Measurements from ENCODE around the gene CNGA3. TPM values are rescaled to one million over a fixed set of nuclear protein-coding genes. Genes with fewer than 3 reads are reported as not detected.
"Not testable (repeated sequence)": the region's sequence is repeated elsewhere in the genome, so short reads cannot be mapped to it uniquely, and the experiment has no call there.

The CNGA3 gene
- not detected for polyA plus RNA-seq (ENCODE audit: insufficient read length in 4 of 4)

DNA sequence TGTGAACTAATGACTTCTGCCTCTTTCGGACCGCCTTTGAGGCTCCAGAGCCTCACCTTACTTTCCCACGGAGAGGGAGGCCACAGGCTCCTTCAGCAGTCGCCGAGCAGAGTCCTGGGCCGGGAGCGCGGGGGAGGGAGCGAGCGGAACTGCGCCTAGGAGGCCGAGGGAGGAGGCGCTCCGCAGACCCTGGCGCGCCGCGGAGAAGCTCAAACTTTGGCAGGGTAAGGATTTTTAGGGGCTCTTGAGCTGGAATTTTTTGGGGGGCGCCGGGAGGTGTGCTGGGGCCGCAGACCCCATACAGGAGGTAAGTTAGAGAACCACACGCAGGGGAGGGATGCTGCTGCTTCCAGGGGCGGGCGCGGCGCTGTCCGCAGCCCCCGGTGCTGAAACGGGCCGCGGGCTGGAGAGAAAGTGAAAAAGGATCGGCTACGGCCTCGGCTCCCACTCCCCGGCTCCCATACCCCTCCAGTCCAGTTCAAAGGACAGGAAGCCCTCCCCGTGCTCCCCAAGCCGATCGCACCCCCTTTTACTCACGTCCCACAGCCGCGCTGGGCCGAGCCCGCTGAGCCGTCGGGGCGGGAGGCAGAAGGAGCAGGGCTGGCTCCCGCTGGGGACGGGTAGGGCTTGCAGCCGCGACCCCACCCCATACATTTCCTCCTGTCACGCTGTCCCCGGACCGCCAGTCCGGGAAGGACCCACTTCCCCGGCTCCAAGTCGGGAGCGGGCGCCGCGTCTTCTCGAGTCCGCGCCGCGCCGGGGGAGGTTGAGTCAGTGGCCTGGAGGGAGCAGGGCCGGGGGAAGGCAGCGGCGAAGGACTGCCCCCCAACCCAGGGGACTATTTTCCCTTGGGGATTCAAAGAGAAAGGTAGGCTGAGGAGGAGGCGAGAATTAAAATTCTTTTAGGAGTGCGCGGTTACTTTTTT, at the start of gene CNGA3:
Gene CNGA3 (plus strand): TSS at position 146 of the 926 bp plus-strand sequence. CDS start 23,520 bp downstream, outside the sequence.
- peak; percentile 8 to 45 (median 24) for DNase-seq (ENCODE audit: low read depth in 4 of 4, low spot score in 3 of 4)

DNA sequence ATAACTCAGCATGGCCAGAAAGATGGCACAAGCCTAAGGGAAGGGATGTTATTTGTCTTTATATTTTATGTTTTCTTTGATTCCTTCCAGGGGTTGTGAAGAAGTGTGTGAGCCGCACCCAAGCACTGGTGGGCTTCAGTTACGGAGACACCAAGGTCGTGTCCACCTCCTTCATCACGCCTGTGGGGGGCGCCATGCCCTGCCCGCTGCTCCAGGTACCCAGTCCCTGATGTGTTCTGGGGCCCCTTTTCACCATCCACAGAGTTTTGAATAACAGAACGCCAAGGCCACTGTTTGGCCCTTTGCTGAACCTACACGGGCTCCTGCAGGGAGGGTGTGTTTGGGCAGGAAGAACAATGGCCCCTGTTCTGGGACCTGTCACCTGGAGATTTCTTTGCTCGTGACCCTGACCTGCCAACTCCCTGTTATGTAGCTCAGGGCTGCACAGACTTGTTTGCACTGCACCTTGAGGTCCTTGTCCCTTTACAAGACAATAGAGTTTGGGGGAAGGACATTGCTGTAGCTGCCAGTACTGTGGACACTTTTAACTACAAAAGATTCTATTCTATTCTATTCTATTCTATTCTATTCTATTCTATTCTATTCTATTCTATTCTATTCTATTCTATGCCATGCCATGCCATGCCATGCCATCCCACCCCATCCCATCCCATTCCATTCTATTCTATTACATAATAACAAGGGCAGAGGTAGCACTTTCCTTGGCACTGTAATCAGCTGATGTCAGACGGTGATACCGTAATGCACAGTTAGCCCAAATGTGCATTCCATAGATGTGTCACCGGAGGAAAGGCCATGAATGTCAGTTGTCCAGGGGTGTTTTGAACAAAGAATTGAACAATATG, 48.2 kb upstream of the CNGA3 start:
- DNase-seq (ENCODE audit: low read depth in 4 of 4, low spot score in 3 of 4) = no peak

DNA sequence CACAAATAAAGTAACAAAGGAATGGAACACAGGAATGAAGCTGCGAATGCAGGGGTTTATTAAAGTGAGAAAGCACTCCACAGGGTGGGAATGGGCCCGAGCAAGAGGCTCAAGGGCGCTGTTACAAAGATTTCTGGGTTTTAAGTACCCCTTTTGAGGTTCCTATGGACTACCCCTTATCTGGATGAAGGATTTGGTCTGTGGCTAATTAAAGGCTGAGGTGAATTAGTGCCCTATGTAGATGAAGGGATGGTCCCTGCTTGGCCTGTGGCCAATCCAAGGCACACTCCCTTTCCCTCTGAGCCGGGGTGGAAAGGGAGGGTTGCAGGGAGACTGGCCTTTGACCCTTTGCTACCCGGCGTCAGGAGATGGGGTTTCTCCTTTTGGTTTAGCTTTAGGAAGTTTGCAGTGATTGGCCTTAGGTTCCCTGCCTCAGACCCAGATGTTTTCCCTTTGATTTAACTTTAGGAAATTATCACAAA, 47.5 kb upstream of the CNGA3 start:
- no peak for DNase-seq (ENCODE audit: low read depth in 4 of 4, low spot score in 3 of 4)

DNA sequence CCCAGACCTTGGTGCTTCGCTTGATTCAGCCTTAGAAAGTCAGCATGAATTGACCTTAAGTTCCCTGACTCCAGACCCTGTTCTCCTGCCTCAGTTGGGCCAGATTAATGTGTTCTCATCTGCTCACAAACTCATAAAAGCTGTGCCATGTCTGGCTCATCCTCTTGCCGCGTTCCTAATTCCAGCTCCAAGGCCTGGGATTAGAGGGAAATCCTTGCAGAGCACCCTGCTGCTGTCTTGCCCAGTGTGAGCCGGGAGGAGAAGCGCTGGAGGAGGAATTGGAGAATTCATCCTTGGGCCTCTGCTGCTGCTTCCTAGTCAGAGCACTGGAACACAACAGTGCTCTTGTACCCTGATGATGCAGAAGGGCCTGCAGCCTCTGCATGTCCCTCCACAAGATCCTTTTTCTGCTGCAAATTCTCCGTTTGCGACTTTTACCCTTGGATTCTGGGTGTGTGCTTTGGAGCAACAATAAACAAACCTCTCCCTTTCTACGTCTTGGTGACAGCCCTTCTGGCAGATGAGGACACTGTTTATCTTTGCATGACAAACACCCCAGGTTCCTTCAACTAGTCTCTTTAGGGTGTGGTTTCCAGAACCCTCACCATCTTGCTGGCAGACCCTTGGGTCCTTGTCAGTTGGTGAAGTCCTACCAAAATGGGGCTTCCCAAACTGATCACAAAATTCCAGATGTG, 46.9 kb upstream of the CNGA3 start:
- no peak for DNase-seq (ENCODE audit: low read depth in 4 of 4, low spot score in 3 of 4)

DNA sequence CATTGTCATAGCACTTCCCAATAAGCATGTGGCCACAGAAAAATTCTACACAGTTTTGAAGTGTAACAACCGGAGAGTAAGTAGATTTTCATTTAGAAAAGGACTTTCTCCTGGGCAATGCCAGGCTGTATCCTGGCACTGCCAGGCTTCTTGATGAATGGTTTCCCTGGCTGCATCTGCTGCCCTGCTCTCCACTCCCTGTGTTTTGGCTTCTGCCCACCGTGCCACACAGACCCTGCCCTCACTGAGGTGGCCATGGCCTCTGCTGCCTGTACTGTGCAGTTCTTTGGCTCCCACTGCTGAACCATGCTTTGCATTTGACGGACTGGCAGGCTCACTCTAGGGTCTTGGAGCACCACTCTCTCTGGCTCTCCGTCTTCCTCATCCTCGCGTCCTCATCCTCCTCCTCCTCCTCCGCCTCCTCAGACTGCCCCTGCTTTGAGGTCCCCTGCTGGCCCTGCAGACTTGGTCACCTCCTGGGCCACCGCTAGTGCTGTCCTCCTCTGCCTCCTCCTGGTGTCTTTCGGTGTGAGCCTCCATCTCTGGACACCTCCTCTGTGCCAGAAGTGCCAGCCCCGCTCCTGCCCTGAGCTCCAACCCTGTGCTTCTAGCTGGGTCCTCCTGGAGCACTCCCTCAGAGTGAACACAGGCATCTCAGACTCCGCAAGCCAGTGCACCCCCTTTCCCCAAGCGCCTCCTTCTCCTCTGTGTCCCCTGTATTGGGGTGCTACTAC, 45.9 kb upstream of the CNGA3 start:
- DNase-seq (ENCODE audit: low read depth in 4 of 4, low spot score in 3 of 4) = no peak

DNA sequence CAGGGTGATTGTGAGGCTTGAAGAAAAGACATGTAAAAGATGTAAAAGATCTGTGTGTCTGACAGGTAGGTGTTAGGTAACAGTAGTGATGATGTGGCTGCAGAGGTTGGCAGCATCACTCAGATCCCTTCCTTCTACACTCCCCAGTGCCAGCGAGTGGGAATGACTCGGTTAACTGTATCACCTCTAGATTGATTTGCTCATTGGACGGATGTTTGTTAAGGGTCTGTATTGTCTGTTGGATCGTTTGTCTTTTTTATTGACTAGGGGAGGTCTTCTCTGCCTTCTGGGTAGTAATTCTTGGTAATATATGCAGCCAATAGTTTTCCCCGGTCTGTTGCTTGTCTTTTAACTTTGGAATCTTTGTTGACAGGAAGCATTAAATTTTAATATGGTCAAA, 44.8 kb upstream of the CNGA3 start:
- DNase-seq (ENCODE audit: low read depth in 4 of 4, low spot score in 3 of 4) = no peak

DNA sequence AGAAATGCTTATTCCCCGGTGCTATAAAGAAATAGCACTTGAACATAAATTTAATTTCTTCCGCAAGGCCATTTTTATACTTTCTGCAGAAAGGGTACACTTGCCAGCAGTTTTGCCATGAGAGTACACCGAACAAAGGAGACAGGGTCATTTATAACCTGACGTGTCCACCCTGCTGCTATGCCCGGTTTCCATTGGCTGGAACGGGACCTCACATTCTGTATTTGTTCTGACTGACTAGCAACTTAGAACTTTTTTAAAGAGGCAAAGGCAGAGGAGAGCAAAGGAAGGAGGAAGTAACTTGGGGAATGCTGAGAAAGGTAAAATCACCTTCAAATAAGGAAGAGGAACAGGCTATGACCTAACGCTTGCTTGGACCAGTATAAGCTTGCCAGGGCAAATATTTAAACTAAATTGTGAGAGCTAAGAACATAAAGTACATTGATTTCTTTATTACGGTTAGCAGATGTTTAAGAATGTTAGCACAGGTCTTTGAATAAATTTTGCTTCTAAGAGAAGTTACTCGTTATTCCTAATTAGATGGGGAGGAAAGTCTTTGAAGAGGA, 39.0 kb upstream of the CNGA3 start:
- DNase-seq (ENCODE audit: low read depth in 4 of 4, low spot score in 3 of 4) = not testable (repeated sequence)

DNA sequence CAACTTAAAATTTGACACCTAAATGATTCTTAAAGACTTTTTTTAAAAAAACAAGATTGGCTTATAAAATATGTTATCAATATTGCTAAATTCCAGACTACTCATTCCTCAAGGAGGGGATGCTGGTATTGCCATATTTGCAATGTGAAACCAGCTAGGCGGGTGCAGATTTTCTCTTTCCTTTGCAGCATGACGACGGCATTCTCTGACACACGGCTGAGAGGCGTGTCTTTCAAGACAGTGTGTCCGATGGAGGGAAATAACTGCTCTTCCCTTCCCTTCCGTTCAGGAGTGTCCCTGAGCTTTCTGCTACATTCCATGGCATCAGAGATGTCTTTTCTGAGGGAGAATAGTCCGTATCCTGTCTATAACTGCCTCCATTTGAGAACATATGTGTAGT, 38.2 kb upstream of the CNGA3 start:
- DNase-seq (ENCODE audit: low read depth in 4 of 4, low spot score in 3 of 4) = no peak

DNA sequence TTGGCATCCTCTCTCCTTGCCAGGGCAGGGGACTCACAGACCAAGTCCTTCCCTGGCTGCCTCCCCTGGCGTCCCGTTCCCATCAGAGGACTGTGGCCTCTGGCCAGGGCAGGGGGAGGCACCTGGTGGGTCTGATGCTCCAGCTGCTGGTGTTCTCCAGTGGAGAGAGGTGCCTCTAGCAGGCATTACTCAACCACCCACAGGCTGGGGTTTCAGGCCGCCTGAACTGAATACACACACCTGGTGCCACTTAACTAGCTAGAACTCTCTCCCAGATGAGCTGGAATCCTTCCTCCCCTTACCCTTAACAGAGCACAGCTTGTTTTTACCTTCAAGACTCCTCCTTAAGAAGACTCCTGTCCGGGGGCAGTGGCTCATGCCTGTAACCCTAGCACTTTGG, 37.7 kb upstream of the CNGA3 start:
- DNase-seq (ENCODE audit: low read depth in 4 of 4, low spot score in 3 of 4) = no peak

DNA sequence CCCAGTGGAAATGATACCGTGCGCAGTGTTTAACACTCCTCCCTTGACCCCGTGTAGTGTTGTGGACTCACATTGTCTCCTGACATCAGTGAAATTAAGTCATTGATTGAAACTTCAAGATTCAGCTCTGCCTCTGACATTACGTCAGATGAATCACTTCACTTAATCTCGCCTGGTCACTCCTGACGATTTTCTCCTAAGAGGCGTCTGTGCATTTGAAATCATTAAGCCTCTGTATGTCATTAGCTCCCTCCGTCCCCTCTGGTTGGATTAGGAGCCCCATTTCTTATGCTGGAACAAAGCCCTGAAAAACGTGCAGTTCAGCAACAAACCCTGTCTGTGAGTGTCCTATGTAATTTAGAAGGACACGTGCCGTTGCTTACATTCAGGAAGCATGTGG, 36.7 kb upstream of the CNGA3 start:
- DNase-seq (ENCODE audit: low read depth in 4 of 4, low spot score in 3 of 4) = no peak

DNA sequence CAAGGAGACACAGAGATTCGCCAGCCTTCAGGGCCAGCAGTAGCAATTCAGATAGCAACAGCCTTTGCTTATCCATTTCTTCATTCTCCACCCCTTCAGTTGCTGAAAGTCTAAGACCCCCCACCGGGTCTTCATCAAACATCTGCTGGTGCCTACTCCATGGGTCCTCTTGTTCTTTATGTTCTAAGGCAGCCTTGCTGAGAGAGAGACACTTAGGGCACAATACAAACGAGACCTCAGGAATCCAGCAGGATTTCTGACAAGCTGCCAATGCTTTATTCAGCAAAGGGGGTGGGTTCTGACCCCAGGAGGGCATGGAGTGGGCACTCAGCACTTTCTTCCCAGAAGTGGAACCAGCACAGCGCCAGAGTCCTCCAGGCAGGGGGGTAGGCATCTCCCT, 36.2 kb upstream of the CNGA3 start:
- DNase-seq (ENCODE audit: low read depth in 4 of 4, low spot score in 3 of 4) = no peak

DNA sequence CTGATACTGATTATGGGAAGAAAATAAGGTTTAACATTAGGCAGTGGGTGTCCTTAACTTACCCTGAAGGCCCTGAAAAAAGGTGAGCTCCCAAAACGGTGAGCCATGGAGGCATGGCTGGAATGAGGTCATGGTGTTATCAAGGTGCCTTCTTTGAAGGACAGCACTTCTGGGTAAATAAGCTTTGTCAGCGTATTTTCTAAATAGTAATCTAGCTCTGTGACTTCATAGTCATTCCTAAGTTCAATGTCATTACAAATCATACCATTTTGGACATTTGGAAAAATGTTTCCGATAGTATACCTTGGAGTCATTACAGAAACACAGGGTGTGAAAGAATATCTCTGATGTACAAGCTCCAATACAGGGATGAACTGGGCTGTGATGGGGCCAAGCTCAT, 35.2 kb upstream of the CNGA3 start:
- no peak for DNase-seq (ENCODE audit: low read depth in 4 of 4, low spot score in 3 of 4)

DNA sequence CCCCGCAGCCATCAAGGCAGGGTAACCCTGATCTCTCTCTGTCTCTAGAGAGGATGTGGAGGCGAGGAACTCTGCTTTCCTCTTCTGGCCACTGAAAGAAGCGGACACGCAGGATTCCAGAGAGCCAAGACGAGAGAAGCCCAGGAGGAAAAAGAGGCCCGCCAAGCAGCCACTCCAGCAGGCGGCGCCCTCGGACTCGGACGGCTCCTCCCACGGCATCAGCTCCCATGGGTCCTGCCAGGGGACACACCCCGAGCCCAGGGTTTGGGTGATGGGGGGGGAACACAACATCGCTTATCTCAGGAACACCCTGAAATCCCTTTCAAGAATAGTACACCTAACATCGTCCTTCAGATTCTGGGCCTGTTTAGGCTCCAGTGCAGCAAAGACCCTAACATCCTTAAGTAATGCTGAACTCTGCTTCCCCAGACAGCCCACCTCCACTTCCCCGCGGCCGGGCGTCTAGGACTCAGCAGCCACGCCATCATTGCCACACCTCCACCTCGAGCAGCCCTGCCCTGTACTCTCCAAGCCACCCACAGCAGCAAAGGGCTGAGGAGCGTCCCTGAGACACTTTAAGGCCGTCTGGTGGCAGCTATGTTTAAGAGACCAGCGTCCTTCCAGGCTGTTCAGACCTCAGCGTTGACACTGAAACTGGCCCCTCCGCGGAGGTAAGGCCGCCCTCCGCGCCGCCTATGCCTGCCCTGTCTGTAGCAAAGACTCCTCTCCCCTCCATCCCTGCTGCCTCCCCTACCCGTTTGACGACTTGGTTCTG, 34.3 kb upstream of the CNGA3 start:
- DNase-seq (ENCODE audit: low read depth in 4 of 4, low spot score in 3 of 4) = no peak

DNA sequence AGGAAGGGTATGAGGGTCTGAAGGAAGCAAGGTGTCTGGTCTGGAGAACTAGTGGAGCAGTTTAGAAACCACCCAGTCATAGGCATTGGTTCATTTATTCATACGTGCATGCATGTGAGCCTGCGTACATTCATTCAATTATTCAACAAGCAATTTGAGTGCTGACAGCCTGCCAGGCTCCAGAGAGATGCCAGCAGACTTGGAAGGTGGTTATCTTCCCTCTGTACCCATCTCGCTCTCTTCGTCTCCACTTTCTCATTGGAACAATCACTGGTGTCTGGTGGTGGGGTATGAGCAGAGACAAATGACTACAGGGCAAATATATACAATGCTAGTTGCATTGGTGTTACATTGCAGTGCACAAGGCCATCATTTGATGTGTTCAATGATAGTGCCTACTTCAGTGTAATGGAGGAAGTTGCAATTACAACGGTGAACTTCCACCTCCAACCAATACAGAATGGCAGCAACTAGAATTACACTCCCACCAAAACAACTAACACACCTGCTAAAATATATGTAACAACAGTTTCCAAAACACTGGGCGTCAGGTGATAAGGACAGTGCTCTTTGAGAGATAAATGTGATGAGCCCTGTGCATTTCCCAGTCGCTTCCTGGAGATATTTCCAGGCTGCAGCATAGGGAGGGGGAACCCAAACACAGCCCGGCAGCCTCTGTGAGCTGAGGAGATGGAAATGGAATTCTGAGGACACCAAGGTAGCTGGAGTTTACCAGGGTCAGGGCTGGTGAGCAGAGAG, 32.6 kb upstream of the CNGA3 start:
- DNase-seq (ENCODE audit: low read depth in 4 of 4, low spot score in 3 of 4) = no peak

DNA sequence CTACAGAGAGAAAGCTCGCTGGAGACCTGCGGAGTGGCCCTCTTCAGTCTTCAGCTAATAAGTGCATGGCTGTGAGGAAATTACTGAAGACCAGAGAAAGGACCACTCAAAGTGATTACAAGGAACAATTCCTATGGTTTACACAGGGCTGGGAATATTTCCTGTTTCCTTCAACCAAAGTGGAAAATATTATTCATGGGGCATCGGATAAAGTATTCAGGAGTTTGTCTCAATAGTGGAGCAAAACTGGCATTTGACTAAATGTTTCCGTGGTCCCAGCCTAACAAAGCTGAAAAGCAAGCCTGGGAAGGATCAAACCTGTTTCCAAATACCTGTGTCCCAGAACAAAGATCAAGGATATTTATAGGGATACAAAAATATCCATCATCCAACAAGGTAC, 32.0 kb upstream of the CNGA3 start:
- DNase-seq (ENCODE audit: low read depth in 4 of 4, low spot score in 3 of 4) = no peak

DNA sequence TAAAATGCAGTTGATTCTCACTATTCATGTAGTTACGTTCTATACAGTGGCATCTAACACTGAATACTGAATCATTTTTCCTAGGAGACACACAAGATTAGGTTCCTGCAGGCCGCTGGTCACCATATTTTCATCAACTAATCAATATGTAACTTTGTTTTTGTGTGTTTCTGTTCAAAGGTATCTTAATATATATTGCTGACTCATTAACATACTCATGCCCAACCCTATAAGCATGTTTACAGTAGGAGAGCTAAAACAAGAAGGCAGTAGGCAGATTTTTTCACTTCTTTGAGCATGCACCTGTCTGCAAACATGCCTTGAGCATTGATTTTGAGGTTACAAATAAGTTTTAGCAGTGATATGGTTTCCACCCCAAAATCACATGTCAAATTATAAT, 30.3 kb upstream of the CNGA3 start:
- no peak for DNase-seq (ENCODE audit: low read depth in 4 of 4, low spot score in 3 of 4)

DNA sequence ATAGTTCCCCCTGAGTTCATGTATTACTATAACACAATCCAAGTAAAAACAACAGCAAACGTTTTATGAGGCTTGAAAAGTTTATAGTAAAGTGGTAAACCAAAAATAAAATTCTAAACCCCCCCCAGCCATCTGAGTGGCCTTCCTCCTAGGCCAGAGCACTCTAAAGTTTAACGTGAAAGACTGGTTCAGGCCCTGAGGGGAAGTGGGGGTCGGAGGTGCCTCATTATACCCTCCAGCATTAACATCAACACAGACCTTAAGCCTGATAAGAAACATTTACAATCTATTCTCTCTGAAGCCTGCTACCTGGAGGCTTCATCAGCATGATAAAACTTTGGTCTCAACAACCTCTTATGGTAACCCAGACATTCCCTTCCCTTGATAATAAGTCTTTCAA, 29.0 kb upstream of the CNGA3 start:
- DNase-seq (ENCODE audit: low read depth in 4 of 4, low spot score in 3 of 4) = no peak

DNA sequence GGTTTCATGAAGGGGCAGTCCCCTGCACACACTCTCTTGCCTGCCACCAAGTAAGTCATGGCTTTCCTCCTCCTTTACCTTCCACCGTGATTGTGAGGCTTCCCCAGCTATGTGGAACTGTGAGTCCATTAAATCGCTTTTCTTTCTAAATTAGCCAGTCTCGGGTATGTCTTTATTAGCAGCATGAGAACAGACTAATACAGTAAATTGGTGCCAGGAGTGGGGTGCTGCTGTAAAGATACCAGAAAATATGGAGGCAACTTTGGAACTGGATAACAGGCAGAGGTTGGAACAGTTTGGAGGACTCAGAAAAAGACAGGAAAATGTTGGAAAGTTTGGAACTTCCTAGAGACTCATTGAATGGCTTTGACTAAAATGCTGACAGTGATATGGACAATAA, 26.1 kb upstream of the CNGA3 start:
- not testable (repeated sequence) for DNase-seq (ENCODE audit: low read depth in 4 of 4, low spot score in 3 of 4)
